SK-N-SH treated with all-trans-retinoic acid at 6 μM for 48 hours (cell line): ENCODE data around the gene PERM1.

Experiments used
- OSR1 ChIP-seq: fragments of 250-450 bp; sonication (Bioruptor Pico); IDR thresholded peaks from 2 replicates; pipeline ENCODE4 v1.8.0; 2022; ENCODE audit warnings: moderate library complexity, mild to moderate bottlenecking, inconsistent platforms
- ZNF8 ChIP-seq: fragments of 450-650 bp; formaldehyde crosslinking; IDR thresholded peaks from 2 replicates; pipeline ENCODE4 v1.5.0; 2020; ENCODE audit warnings: mild to moderate bottlenecking, moderate library complexity

GRCh38 chr1:1003618-1004419, 21.9 kb upstream of the PERM1 start:
- TF ChIP-seq ZNF8 (CRISPR knock-in tag) (no peak), OSR1 (CRISPR knock-in tag) (no peak)
